OCI-LY1 (cell line): ENCODE measurements around the gene FAM76A.

Source experiments
- CTCF ChIP-seq: fragments of 200-600 bp; sonication (generic), shearing (Covaris generic); IDR thresholded peaks from 2 replicates; pipeline ENCODE4 v1.5.1; 2017; ENCODE audit warnings: mild to moderate bottlenecking, antibody characterized with exemption, low read length, moderate library complexity, mixed read lengths
- EZH2 ChIP-seq: fragments of 200-600 bp; sonication (generic), shearing (Covaris generic); IDR thresholded peaks from 2 replicates; pipeline ENCODE4 v1.8.0; 2017; ENCODE audit warnings: borderline replicate concordance, mixed run types, mild to moderate bottlenecking, antibody characterized with exemption, low read length, moderate library complexity, mixed read lengths

GRCh38 chr1:27727126-27727525, 1.4 kb downstream of the FAM76A start:
- no peak for TF ChIP-seq CTCF
- no peak for TF ChIP-seq EZH2
